Retinal pigment epithelial cell (primary cell): ENCODE results near the gene CAPN7.

Source experiments
- DNase-seq: peaks from one replicate; pipeline ENCODE4 v3.0.0-alpha.2; 2010; ENCODE audit warnings: low read depth
- H3K4me3 ChIP-seq: 2 replicates; pipeline ENCODE4 v1.5.1; 2011; ENCODE audit warnings: mild to moderate bottlenecking, low read length, control low read depth, moderate library complexity
- TF ChIP-seq, protein P1 (sequence below): conservative IDR thresholded peaks from 2 replicates; pipeline ENCODE4 v1.5.1; 2011; ENCODE audit warnings: low read depth, low read length, control low read depth, inconsistent platforms

CAPN7 gene

DNA sequence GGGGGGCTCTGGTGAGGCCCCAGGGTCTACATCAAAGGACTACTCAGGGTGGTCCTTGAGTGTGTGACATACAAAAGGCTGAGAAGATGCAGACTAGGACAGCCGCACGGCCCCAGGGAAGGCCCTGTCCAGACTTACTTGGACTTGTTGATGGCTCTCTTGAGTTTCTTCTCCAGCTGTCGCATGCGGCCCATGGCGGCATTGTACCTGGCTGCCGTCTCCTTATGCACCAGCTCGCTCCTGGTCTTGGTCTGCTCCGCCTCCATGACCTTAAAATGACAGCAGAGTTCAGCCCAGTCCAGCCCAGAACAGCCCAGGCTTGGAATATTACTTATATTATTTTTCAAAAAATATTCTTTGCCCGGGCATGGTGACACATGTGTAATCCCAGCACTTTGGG lies 56.0 kb downstream of the CAPN7 start:
- DNase-seq: no peak
- no peak overlapping the region for H3K4me3 ChIP-seq
- TF ChIP-seq, protein P1, sequence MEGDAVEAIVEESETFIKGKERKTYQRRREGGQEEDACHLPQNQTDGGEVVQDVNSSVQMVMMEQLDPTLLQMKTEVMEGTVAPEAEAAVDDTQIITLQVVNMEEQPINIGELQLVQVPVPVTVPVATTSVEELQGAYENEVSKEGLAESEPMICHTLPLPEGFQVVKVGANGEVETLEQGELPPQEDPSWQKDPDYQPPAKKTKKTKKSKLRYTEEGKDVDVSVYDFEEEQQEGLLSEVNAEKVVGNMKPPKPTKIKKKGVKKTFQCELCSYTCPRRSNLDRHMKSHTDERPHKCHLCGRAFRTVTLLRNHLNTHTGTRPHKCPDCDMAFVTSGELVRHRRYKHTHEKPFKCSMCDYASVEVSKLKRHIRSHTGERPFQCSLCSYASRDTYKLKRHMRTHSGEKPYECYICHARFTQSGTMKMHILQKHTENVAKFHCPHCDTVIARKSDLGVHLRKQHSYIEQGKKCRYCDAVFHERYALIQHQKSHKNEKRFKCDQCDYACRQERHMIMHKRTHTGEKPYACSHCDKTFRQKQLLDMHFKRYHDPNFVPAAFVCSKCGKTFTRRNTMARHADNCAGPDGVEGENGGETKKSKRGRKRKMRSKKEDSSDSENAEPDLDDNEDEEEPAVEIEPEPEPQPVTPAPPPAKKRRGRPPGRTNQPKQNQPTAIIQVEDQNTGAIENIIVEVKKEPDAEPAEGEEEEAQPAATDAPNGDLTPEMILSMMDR: no peak

DNA sequence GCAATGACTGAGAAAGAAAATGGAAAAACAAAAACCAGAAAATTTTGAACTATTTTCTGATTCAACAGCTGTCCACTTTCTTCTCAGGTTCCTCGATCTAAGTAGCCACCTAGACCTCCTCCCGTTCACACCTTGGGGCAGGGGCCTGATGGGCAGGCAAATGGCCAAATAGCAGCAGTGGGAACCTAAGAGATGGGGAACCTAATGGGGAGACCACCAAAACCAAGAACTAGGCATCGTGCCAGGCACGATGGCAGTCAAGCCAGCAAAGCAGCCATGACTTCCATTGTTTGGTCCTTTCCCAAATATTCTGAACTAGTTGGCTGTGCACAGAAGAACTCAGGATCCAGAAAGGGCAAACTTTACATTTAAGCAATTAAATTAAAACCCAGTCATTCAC lies 57.1 kb downstream of the CAPN7 start:
- H3K4me3 ChIP-seq: no peak overlapping the region
- DNase-seq: no peak
- TF ChIP-seq, protein P1: no peak

DNA sequence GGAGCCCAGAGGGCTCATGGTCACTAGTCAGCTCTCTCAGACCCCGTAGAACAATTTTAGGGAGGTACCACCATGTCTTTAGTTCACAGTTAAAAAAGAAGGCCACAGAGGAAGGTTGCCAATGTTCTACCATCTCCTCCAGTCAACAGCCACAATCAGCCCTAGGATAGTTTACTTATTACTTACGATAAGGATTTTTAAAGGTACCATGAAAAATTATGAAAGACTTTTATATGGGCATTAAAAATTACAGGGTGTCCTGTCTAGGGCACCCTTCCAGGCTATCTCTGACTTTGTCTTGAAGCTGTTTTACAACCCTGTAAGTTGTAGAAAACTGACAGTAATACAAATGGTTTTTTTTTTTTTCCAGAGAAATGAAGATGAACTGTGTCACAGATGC lies 57.9 kb downstream of the CAPN7 start:
- no peak overlapping the region for H3K4me3 ChIP-seq
- DNase-seq: no peak
- TF ChIP-seq, protein P1: no peak

DNA sequence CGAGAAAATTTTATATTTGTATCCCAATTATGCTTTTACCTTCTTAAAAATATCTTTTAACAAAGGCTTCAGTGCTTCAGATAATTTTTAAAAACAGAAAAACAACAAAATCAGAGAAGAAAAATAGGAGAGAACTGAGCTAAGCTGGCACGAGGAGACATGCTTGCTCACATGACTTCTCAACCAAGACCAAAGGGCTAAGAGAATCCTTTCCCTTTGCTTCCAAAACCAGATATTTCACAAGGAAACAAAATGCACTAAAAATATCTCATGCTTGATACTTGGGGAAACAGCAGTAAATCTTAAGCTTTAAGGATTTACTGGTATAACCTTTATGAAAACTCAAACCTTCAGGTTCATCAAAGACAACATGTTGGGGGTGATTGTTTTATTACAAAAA lies 58.4 kb downstream of the CAPN7 start:
- no peak overlapping the region for H3K4me3 ChIP-seq
- no peak for DNase-seq

DNA sequence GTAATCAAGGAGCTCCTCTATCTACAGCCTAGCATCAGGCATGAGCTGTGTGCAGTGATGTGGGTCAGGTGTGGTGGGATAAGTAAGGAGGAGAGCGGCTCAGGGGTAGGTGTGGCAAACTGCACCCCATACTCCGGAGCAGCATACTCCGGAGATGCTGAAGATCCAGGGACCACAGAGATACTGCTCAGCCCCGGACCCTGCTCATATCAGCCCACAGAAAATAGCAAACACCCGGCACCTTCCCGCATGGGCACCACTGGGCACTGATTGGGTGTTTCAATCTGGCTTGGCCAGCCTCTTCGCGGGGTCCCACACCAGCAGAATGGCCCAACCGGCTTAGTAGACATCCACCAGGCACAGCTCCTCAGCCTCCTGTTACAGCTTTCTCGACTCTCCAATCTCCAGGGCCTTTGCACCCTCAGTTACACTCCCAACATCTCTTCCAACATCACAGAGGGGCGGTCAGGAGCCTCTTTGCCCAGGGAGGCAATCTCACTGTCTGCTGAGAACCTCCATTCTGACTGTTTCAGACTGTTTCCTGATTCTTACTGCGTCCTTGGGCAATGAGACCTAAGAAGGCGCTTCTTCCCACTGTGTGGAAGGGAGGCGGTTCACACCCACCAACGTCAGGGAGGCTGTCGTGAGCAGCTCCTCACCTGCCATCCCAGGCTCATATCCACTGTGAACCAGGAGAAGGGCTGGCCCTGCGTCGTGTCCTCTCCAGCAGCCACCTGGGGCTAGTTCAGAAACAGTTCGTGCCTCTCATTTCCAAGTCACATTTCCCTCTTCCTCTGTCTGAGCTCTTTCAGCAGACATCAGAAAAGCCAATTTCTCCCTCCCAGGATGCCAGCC lies 59.8 kb downstream of the CAPN7 start:
- TF ChIP-seq, protein P1: no peak
- DNase-seq: no peak
- H3K4me3 ChIP-seq: no peak overlapping the region

More for the DNA sequence above, 58.4 kb downstream of the CAPN7 start:
- TF ChIP-seq, protein P1: no peak

DNA sequence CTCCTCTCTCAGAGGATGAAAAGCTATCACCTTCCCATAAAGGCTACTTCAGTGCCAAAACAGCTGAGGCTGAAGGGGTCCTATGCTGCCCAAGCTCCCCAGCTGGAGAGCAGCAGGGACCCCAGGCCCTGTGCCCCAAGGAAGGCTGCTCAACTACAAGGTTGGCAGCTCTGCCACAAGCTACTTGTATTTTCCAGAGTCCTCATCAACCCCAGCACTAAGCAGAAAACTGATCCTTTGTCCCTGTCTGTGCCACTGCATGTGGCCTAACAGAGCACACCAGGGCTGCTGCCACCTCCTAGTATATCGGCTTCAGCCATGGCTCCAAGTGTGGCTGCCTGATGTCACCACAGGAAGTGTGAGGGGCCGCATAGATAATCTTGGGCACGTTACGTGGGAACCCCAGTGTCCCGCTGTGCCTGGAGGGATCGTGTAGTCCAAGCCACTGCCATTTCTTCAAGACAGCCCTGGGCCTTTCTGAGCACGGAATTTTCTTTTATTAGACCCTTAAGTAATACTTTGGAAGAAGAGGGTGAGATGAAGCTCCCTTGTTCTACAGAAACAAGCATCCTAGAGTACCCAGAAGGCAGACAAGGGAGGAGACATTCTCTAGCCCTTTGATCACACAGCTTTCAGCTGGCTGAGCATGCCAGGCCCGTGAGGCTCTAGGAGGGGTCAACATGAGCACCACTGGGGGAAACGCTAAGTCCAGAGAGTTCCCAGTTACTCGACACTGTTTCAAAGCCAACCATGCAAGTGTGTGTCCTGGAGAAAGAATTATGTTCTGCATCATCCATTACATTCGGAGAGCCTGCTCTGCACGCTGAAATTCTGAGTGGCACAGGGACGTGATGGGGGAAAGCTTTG lies 60.7 kb downstream of the CAPN7 start:
- DNase-seq: no peak
- TF ChIP-seq, protein P1: no peak
- no peak overlapping the region for H3K4me3 ChIP-seq

DNA sequence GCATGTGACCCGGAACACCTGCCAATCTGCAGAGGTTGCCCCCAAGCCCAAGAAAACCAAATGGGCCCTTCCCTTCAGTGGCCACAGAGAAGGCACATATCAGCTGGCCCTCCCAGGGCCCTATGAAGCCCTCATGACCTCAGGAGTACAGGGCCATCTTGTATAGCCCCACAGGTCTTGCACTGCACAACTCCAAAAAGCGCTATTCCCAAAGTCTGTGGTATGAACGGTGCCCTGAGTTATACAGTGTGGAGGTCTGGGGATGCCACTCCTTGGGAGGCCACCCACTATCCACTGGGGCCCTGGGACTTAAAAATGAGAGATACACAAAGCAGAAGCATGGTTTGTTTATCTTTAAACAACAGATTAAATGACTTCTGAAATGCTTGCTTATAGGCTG lies 61.5 kb downstream of the CAPN7 start:
- TF ChIP-seq, protein P1: no peak
- H3K4me3 ChIP-seq: no peak overlapping the region
- no peak for DNase-seq
